ENCODE results near the gene USP5.

USP5 gene, protein sequence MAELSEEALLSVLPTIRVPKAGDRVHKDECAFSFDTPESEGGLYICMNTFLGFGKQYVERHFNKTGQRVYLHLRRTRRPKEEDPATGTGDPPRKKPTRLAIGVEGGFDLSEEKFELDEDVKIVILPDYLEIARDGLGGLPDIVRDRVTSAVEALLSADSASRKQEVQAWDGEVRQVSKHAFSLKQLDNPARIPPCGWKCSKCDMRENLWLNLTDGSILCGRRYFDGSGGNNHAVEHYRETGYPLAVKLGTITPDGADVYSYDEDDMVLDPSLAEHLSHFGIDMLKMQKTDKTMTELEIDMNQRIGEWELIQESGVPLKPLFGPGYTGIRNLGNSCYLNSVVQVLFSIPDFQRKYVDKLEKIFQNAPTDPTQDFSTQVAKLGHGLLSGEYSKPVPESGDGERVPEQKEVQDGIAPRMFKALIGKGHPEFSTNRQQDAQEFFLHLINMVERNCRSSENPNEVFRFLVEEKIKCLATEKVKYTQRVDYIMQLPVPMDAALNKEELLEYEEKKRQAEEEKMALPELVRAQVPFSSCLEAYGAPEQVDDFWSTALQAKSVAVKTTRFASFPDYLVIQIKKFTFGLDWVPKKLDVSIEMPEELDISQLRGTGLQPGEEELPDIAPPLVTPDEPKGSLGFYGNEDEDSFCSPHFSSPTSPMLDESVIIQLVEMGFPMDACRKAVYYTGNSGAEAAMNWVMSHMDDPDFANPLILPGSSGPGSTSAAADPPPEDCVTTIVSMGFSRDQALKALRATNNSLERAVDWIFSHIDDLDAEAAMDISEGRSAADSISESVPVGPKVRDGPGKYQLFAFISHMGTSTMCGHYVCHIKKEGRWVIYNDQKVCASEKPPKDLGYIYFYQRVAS

DNA sequence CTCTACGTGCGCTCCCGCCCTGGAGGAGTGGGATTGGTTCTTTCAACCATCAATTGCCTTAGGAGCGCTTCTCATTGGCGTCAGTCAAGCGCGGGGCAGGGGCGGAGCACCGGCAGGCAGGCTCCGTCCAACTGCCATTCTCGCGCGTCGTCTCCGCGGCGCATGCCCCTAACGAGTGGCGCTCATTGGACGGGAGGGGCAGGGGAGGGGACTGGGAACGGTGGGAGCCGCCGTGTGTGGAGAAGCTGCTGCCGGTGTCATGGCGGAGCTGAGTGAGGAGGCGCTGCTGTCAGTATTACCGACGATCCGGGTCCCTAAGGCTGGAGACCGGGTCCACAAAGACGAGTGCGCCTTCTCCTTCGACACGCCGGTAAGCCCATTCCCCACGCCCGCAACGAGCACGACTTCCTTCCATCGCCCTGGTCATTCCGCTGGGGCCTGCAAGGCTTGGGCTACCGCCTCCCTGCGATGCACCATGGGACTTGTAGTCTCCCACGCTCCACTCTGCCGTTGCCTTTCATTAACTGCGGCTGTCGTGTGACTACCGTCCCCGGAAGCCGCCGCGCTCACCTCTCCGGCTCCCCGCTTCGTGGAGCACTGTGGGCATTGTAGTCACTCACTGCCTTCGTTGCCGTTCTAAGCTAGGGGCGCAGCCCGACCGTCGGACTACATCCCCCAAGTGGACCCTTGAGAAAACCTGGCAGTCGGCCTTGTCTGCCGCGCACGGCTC lies at the start of gene USP5:
Gene USP5, plus strand, starts transcription at position 230 of the 730 bp plus-strand sequence. Its CDS starts 30 bp downstream, at position 260.
- DNase-seq = peak; percentile 100
- in situ Hi-C loops (cut with HindIII; ENCODE audit: low pct_ligation_motif_present, low pct_unique_long_range_greater_than_20kb, low sequenced_read_pairs) = no loop called here

DNA sequence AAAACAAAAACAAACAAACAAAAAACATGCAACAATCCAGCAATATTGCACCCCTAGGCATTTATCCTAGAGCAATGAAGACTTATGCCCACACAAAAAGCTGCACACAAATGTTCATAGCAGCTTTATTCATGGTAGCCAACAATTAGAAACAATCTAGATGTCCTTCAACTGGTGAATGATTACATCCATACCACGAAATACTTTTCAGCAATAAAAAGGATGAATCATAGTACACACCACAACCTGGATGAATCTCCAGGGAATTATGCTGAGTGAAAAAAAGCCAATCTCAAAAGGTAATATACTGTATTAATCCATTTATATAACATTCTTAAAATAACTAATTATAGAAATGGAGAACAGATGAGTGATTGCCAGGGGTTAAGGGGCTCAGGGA lies 44.8 kb upstream of the USP5 start:
- peak; percentile 40 for DNase-seq
- in situ Hi-C loops (cut with HindIII; ENCODE audit: low pct_ligation_motif_present, low pct_unique_long_range_greater_than_20kb, low sequenced_read_pairs) = no loop called here

DNA sequence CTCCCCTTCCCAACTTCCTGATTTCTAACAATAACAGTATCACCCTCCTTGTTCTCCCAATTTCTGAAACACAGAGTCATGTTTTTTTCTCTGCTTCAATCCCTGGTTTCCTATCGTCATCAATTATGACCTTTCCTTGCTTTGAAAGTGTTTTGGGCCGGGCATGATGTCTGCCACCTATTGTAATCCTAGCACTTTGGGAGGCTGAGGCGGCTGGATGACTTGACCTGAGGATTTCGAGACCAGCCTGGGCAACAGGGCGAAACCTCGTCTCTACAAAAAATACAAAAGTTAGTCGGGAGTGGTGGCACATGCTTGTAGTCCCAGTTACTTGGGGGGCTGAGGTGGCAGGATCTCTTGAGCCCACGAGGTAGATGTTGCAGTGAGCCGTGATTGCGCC lies 42.9 kb upstream of the USP5 start:
- in situ Hi-C loops (cut with HindIII; ENCODE audit: low pct_ligation_motif_present, low pct_unique_long_range_greater_than_20kb, low sequenced_read_pairs) = no loop called here

DNA sequence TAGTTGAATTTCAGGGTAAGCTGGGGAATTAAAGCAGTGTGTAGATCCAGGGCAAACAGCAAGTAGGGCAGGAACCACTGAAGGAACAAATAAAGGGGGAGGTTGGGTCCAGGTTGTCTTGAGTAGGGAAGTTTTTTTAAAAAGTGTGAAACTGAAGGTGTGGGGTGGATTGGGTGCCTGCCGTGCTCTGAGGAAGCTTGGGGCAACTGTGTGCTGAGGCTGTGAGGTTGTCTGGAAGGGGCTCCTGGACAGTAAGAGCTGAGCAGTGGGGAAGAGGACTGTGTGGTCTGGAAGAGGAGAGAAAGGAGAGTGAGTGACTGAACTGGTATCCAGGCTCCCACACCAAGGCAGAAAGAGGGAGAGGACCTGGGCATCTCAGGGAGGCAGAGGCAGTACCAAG lies 41.2 kb upstream of the USP5 start:
- in situ Hi-C loops (cut with HindIII; ENCODE audit: low pct_ligation_motif_present, low pct_unique_long_range_greater_than_20kb, low sequenced_read_pairs) = no loop called here
- no peak for DNase-seq

More for the DNA sequence above, 42.9 kb upstream of the USP5 start:
- DNase-seq = no peak

DNA sequence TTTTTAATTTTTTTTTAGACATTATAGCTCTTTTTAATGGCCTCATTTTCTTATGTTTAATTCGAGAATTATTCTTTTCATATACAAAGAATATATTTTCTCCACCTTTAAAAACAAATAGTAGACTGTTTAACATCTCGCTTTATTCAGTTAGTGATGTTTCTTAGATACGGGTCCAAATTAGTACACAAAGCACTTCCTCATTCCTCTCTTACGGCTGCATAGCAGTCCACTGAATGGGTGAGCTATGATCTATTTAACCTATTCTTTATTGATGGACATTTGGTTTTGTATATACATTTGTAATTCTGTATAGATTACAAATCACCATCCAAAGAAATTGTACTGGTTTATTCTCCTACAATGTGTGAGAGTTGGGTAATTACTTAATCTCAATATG lies 38.6 kb upstream of the USP5 start:
- no peak for DNase-seq
- in situ Hi-C loops (cut with HindIII; ENCODE audit: low pct_ligation_motif_present, low pct_unique_long_range_greater_than_20kb, low sequenced_read_pairs) = no loop called here

DNA sequence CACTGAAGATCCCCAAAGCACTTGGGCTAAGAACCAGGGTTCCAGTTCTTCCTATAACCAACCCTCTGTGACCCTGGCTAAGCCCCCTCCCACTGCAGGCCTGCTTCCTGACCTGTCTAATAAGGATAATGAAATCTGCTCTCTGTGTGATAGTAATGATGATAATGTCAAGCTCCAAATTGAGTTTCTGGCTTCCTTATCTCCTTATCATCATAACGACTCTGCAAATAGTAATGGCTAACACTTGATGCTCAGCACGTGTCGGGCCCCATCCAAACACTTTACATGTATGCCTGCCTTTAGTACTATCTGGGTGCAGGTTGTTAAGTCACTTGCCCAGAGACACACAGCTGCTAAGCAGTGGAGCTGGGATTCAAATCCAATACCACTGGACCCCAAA lies 35.4 kb upstream of the USP5 start:
- DNase-seq = no peak
- in situ Hi-C loops (cut with HindIII; ENCODE audit: low pct_ligation_motif_present, low pct_unique_long_range_greater_than_20kb, low sequenced_read_pairs) = no loop called here

DNA sequence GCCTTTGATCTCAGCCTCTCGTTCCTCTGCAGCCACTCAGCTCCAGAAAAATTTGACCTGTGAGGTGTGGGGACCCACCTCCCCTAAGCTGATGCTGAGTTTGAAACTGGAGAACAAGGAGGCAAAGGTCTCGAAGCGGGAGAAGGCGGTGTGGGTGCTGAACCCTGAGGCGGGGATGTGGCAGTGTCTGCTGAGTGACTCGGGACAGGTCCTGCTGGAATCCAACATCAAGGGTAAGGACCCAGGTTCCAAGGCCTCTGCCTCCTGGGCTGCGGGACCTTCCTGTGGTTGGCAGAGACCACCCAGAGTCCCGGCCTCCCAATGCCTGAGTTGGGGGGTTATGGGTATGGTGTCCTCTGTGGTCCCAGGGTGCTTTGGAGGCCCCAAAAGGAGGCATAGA lies 34.9 kb upstream of the USP5 start:
- in situ Hi-C loops (cut with HindIII; ENCODE audit: low pct_ligation_motif_present, low pct_unique_long_range_greater_than_20kb, low sequenced_read_pairs) = no loop called here

DNA sequence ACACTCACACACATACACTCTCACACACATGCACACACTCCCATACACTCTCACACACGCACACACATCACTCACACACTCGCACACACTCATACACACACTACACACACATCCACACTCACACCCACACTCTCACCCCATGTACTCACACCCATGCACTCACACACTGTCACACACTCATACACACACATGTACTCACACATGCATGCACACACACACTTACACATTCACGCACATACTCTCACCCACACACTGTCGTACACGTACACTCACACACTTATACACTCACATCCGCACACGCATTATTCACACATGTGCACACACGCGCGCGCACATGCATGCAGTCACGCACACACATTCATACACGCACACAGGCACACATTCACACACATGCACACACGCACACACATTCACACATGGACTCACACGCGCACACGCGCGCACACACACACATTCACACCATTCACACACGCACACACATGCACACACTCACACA lies 34.2 kb upstream of the USP5 start:
- DNase-seq = no peak
- in situ Hi-C loops (cut with HindIII; ENCODE audit: low pct_ligation_motif_present, low pct_unique_long_range_greater_than_20kb, low sequenced_read_pairs) = no loop called here

More for the DNA sequence above, 34.9 kb upstream of the USP5 start:
- DNase-seq = no peak

DNA sequence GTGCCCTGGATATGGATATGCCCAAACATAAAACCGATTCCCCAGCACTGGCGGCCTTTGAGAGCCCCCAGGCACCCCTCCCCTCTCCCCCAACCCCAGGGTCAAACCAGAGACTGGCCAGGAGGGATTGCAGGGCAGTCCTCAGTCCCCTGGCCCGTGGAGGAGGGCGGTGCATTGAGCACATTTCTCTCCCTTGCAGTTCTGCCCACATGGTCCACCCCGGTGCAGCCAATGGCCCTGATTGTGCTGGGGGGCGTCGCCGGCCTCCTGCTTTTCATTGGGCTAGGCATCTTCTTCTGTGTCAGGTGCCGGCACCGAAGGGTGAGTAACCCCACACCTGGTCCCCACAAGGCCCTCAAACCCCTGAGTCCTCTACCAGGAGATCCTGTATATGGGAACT lies 33.7 kb upstream of the USP5 start:
- in situ Hi-C loops (cut with HindIII; ENCODE audit: low pct_ligation_motif_present, low pct_unique_long_range_greater_than_20kb, low sequenced_read_pairs) = no loop called here

DNA sequence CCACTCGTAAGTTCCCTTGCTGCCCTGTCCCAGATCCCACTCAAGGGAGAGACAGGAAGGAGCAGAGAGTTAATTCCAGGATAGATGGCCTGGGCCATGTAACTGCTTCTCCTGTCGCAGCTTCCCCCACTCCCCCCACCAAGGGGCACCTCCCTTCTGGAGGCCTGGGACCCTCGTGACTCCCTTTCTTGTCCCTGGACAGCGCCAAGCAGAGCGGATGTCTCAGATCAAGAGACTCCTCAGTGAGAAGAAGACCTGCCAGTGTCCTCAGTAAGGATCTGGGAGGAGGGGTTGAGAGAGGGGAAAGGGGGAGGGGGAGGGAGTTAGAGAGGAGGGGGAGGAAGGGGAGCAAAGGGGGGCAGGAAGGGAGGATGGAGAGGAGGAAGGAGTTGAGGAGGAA lies 33.3 kb upstream of the USP5 start:
- no peak for DNase-seq
- in situ Hi-C loops (cut with HindIII; ENCODE audit: low pct_ligation_motif_present, low pct_unique_long_range_greater_than_20kb, low sequenced_read_pairs) = no loop called here

More for the DNA sequence above, 33.7 kb upstream of the USP5 start:
- DNase-seq = no peak

DNA sequence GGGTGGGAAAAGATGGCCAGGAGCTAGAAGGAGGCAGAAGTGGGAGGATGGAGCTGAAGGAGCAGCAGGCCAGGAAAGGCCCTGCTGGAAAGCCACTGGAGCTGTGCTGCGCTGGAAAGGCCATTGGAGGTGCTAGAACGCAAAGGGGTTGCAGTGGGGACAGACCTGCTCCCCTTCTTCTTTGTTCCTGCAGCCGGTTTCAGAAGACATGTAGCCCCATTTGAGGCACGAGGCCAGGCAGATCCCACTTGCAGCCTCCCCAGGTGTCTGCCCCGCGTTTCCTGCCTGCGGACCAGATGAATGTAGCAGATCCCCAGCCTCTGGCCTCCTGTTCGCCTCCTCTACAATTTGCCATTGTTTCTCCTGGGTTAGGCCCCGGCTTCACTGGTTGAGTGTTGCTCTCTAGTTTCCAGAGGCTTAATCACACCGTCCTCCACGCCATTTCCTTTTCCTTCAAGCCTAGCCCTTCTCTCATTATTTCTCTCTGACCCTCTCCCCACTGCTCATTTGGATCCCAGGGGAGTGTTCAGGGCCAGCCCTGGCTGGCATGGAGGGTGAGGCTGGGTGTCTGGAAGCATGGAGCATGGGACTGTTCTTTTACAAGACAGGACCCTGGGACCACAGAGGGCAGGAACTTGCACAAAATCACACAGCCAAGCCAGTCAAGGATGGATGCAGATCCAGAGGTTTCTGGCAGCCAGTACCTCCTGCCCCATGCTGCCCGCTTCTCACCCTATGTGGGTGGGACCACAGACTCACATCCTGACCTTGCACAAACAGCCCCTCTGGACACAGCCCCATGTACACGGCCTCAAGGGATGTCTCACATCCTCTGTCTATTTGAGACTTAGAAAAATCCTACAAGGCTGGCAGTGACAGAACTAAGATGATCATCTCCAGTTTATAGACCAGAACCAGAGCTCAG lies 32.6 kb upstream of the USP5 start:
- in situ Hi-C loops (cut with HindIII; ENCODE audit: low pct_ligation_motif_present, low pct_unique_long_range_greater_than_20kb, low sequenced_read_pairs) = no loop called here
- no peak for DNase-seq

DNA sequence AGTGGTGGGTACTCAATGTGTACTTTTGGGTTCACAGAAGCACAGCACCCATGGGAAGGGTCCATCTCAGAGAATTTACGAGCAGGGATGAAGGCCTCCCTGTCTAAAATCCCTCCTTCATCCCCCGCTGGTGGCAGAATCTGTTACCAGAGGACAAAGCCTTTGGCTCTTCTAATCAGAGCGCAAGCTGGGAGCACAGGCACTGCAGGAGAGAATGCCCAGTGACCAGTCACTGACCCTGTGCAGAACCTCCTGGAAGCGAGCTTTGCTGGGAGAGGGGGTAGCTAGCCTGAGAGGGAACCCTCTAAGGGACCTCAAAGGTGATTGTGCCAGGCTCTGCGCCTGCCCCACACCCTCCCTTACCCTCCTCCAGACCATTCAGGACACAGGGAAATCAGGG lies 31.8 kb upstream of the USP5 start:
- DNase-seq = no peak
- in situ Hi-C loops (cut with HindIII; ENCODE audit: low pct_ligation_motif_present, low pct_unique_long_range_greater_than_20kb, low sequenced_read_pairs) = no loop called here

DNA sequence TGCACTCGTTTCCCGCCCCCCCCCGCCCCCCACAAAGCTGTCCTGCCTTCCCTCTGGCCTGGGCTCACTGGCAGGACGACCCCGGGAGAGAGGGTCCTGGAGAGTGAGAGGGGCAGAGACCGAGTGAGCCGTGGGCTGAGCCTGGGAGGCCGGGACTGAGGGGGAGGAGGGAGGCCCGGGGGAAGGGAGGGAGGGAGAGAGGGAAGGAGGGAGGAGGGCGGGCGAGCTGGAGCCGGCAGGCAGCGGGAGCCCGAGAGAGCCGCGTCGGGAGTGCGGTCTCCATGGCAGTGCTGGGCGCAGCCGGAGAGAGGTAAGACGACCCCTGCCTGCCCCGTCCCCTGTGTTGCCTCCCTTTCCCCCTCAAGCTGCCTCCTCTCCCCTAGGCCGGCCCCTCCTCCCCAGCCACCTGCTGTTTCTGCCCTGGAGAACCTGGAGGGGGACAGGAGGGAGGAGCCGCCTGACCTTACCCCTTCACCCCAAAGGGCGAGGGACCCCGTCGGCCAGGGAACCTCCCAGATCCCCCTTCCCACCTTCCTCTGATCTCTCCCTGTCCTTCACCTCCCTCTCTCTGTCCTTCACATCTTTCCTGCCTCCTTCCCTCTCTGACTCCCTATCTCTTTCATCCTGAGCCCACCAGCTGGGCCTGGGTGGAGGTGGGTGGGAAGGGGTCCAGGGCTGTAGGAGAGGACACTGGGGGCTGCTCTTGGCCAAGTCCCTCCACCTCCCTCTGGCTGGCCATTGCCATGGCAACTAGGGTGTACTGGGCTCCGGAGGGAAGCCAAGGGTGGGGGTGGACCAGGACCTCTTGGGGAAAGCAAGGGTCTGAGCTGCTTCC lies 30.1 kb upstream of the USP5 start, which contains the start of gene GPR162:
Gene GPR162, plus strand, starts transcription at position 231 of the 835 bp plus-strand sequence. CDS start 2,078 bp downstream, outside the sequence.
- peak; percentile 68 for DNase-seq
- in situ Hi-C loops (cut with HindIII; ENCODE audit: low pct_ligation_motif_present, low pct_unique_long_range_greater_than_20kb, low sequenced_read_pairs) = no loop called here

DNA sequence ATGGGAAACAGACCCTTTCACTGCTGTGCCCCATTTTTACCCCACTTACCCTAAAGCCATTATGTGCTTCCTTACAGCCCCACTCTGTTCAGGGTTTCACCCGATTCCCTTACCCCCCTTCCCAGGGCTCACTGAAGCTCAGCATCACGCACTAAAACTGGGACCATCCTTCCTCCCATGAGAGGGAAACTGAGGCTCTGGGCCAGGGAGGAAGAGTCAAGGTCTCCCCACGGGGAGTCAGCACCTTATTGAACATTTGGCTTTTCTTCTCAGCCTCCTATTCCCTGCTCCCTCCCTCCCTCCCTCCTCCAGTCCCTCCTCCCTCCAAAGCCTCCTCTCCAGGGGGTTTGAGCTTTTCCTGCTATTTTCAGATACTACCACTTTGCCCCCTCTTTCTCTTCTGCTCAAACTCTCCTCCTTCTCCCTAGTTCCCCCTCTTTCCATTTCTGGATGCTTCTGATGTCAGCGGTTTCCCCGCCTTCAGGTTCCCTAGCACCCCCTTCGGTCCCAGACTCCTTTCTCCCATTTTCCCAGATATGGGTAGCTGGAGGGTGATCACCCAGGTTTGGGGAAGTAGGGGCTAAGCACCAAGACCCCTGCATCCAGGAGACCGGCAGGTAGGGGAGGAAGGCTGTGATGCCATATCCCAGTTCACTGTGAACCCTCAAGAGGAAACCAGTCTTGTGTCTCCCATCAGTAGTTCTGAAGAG lies 29.4 kb upstream of the USP5 start:
- DNase-seq = no peak
- in situ Hi-C loops (cut with HindIII; ENCODE audit: low pct_ligation_motif_present, low pct_unique_long_range_greater_than_20kb, low sequenced_read_pairs) = no loop called here

DNA sequence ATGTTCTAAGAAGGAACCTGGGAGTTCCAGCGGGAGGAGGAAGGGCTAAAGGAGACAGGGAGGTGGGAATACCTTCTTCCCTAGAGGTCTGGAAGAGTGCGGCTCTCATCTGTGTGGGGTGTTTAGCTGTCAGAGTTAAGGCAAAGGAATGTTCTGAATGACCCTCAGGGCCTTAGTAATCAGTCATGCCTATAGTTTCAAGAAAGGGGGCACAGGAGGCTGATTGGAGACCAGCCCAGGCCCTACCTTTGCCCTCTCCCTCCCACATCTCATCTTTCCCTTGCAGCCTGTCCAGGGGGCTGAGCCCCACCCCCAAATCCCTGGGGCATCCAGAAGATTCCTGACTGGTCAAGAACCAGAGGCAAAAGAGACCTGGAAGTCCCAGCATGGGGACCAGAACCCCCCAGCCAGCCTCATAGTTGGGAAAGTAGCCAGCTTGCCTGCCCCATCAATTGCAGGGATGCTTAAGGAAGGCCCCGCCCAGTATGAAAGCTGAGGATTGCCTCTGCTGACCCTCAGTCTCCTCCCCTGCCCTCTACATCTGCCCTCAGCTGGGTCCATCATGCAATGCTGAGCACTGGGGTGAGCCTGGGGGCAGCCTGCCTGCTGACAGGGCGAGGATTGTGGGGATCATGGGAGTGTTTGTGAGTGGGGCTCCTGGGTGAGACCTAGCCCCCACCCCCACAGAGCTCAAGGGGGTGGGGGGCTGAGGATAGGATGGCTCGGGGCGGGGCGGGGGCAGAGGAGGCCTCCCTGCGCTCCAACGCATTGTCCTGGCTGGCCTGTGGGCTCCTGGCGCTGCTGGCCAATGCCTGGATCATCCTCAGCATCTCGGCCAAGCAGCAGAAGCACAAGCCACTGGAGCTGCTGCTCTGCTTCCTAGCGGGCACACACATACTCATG lies 28.5 kb upstream of the USP5 start:
- no peak for DNase-seq
- in situ Hi-C loops (cut with HindIII; ENCODE audit: low pct_ligation_motif_present, low pct_unique_long_range_greater_than_20kb, low sequenced_read_pairs) = no loop called here
